PC-9 (cell line): Measurements from ENCODE around the gene MFSD12.

Experiments
- EZH2 ChIP-seq: fragments of 200-600 bp; sonication (generic); IDR thresholded peaks from 2 replicates; pipeline ENCODE4 v1.8.0; 2017; ENCODE audit warnings: antibody characterized with exemption, low read depth
- TF ChIP-seq, protein P1 (sequence below): fragments of 200-600 bp; sonication (generic); conservative IDR thresholded peaks from 2 replicates; pipeline ENCODE4 v1.6.1; 2017; ENCODE audit warnings: mixed run types, antibody characterized with exemption, mild to moderate bottlenecking, moderate library complexity

DNA sequence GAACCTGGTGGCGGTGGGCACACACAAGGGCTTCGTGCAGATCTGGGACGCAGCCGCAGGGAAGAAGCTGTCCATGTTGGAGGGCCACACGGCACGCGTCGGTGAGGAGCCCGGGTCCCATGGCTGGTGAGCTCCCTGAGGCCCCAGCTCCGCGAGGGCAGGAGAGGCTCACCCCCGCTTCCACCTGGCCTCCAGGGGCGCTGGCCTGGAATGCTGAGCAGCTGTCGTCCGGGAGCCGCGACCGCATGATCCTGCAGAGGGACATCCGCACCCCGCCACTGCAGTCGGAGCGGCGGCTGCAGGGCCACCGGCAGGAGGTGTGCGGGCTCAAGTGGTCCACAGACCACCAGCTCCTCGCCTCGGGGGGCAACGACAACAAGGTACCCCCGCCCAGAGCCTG lies 25.7 kb downstream of the MFSD12 start:
- TF ChIP-seq, protein P1, sequence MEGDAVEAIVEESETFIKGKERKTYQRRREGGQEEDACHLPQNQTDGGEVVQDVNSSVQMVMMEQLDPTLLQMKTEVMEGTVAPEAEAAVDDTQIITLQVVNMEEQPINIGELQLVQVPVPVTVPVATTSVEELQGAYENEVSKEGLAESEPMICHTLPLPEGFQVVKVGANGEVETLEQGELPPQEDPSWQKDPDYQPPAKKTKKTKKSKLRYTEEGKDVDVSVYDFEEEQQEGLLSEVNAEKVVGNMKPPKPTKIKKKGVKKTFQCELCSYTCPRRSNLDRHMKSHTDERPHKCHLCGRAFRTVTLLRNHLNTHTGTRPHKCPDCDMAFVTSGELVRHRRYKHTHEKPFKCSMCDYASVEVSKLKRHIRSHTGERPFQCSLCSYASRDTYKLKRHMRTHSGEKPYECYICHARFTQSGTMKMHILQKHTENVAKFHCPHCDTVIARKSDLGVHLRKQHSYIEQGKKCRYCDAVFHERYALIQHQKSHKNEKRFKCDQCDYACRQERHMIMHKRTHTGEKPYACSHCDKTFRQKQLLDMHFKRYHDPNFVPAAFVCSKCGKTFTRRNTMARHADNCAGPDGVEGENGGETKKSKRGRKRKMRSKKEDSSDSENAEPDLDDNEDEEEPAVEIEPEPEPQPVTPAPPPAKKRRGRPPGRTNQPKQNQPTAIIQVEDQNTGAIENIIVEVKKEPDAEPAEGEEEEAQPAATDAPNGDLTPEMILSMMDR = no peak
- no peak for TF ChIP-seq EZH2
